Right renal pelvis (tissue), 4 donors: ENCODE results near the gene RGS9. TPM values are rescaled to one million over a fixed set of nuclear protein-coding genes. Genes with fewer than 3 reads are reported as not detected.
A peak's percentile ranks its signal among the peaks of the same experiment; 100 is the strongest.
"Not testable (repeated sequence)": the region's sequence is repeated elsewhere in the genome, so short reads cannot be mapped to it uniquely, and the experiment has no call there.

ENCODE experiments used
- DNase-seq, 4 donors: peaks; one replicate each; pipeline ENCODE4 v3.0.0-alpha.2; 2013; ENCODE audit warnings: low read depth in 4 of 4, low spot score in 3 of 4, missing footprints in 1 of 4
- polyA plus RNA-seq, 4 donors: library from polyadenylated mRNA; unstranded; fragments of 120-200 nt; gene quantifications; one replicate each; pipeline ENCODE4 v1.2.1, GENCODE V29; 2013; ENCODE audit not compliant: insufficient read length in 4 of 4

Gene RGS9
- polyA plus RNA-seq, 4 donors, result 12.2 to 16.5 (median 14.6) TPM

- no peak for DNase-seq
These were observed 40.7 kb downstream of the RGS9 start for GRCh38 chr17:65177901-65178300.

GRCh38 chr17:65180276-65180675, 43.1 kb downstream of the RGS9 start:
- not testable (repeated sequence) for DNase-seq

- DNase-seq, result not testable (repeated sequence)
These were observed 43.6 kb downstream of the RGS9 start for GRCh38 chr17:65180752-65181236.

- DNase-seq, result no peak
These were observed 44.3 kb downstream of the RGS9 start for GRCh38 chr17:65181237-65182061.

GRCh38 chr17:65182233-65182632, 45.1 kb downstream of the RGS9 start:
- DNase-seq, result no peak

- DNase-seq, result no peak
These were observed 46.6 kb downstream of the RGS9 start for GRCh38 chr17:65183736-65184135.

- DNase-seq, result no peak
These were observed 47.2 kb downstream of the RGS9 start for GRCh38 chr17:65184235-65184959.

- DNase-seq, result no peak
These were observed 47.9 kb downstream of the RGS9 start for GRCh38 chr17:65185062-65185461.

- no peak for DNase-seq
These were observed 48.7 kb downstream of the RGS9 start for GRCh38 chr17:65185668-65186382.

GRCh38 chr17:65190467-65191097, 53.4 kb downstream of the RGS9 start:
- DNase-seq, result no peak

- no peak for DNase-seq
These were observed 54.9 kb downstream of the RGS9 start for GRCh38 chr17:65191811-65192740.

GRCh38 chr17:65193305-65193704, 56.1 kb downstream of the RGS9 start:
- DNase-seq, result no peak

- DNase-seq, result no peak
These were observed 56.6 kb downstream of the RGS9 start for GRCh38 chr17:65193716-65194293.

GRCh38 chr17:65194670-65195334, 57.6 kb downstream of the RGS9 start:
- no peak for DNase-seq

GRCh38 chr17:65195716-65196115, 58.5 kb downstream of the RGS9 start:
- no peak for DNase-seq

- no peak for DNase-seq
These were observed 59.4 kb downstream of the RGS9 start for GRCh38 chr17:65196617-65197016.

GRCh38 chr17:65197201-65197600, 60.0 kb downstream of the RGS9 start:
- DNase-seq, result no peak

- peak; percentile 22 to 49 (median 28) for DNase-seq
These were observed 61.6 kb downstream of the RGS9 start for GRCh38 chr17:65198653-65199382.
